ENCODE measurements around the gene MEPE. TPM values are rescaled to one million over a fixed set of nuclear protein-coding genes. Genes with fewer than 3 reads are reported as not detected.
A peak's percentile ranks its signal among the peaks of the same experiment; 100 is the strongest.

Gene MEPE
- total RNA-seq, 6 experiments from 2014 or later = not detected

DNA sequence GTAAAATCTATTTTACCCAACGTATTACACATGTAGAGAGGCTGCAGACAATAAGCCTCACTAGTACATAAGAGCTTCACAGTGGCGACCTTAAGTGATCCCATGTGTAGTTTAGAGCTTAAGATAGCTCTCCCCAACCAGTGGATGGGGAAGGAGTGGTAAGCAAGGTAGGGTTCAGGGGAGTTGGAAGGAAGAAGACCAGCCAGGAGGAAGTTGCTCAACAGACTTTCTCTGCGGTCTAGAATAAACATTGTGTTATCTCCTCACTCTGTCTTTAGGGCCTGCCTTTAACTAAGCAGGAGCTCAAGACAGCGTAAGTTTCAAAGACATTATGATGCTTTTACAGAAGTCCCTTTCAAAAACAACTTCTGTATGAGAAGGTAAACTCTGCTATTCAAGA, 16.8 kb downstream of the MEPE start:
- DNase-seq = no peak
- H3K9me3 Mint-ChIP-seq = no peaks in the 10 kb centered on the region
- H3K4me3 Mint-ChIP-seq = no peak overlapping the region
- peaks cover 20% of the 10 kb centered on the region for H3K4me1 Mint-ChIP-seq (ENCODE audit: low read depth)
- H3K27ac Mint-ChIP-seq = no peak overlapping the region
- no peaks in the 10 kb centered on the region for H3K36me3 Mint-ChIP-seq (ENCODE audit: low read depth)
- H3K27me3 Mint-ChIP-seq (ENCODE audit: insufficient read depth) = peaks cover 6% of the 10 kb centered on the region; the same call in 1 of the 2 replicates
- TF ChIP-seq, protein P1, sequence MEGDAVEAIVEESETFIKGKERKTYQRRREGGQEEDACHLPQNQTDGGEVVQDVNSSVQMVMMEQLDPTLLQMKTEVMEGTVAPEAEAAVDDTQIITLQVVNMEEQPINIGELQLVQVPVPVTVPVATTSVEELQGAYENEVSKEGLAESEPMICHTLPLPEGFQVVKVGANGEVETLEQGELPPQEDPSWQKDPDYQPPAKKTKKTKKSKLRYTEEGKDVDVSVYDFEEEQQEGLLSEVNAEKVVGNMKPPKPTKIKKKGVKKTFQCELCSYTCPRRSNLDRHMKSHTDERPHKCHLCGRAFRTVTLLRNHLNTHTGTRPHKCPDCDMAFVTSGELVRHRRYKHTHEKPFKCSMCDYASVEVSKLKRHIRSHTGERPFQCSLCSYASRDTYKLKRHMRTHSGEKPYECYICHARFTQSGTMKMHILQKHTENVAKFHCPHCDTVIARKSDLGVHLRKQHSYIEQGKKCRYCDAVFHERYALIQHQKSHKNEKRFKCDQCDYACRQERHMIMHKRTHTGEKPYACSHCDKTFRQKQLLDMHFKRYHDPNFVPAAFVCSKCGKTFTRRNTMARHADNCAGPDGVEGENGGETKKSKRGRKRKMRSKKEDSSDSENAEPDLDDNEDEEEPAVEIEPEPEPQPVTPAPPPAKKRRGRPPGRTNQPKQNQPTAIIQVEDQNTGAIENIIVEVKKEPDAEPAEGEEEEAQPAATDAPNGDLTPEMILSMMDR (IDR thresholded peaks at IDR 0.05) = no peak

DNA sequence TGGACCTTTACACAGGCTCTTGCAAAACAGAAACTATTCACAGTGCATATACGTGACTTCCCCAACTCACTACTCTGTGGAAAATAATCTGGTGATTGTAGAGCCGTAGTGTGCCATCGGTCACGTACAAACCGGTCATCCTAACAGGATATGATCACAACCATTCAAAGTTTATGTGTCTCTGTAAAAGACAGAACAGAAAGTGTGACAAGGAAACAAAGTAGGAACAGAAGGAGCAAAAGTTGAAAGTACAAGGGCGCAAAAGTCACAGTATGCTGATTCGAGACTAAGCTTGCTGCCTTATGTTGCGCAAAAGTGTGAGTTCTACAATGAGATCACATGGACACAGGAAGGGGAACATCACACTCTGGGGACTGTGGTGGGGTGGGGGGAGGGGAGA, 18.6 kb downstream of the MEPE start:
- no peak for DNase-seq
- no peak overlapping the region for H3K4me3 Mint-ChIP-seq
- TF ChIP-seq, protein P1 (IDR thresholded peaks at IDR 0.05) = no peak
- H3K4me1 Mint-ChIP-seq (ENCODE audit: low read depth) = peaks cover 22% of the 10 kb centered on the region
- H3K36me3 Mint-ChIP-seq (ENCODE audit: low read depth) = no peaks in the 10 kb centered on the region
- H3K27me3 Mint-ChIP-seq (ENCODE audit: insufficient read depth) = peaks cover 3% of the 10 kb centered on the region; the same call in 1 of the 2 replicates
- H3K9me3 Mint-ChIP-seq = no peaks in the 10 kb centered on the region
- no peak overlapping the region for H3K27ac Mint-ChIP-seq

DNA sequence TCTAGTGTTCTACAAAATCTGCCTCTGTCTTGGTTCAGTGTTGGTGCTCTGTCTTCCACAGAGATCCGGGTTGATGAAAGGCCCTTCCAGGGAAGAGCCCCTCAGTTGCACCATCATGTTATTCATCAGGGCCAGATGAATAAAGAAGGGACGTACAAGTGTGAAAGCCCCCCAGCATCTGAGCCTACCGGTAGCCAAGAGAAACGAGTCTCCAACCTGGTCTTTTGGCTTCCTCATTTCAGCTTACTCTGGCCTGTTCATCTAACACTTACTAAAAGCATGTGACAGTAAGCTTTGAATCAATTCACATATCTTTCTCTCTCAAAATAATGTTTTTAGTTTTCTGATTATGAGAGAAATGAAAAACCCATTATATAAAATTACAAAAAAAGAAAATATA, 19.2 kb downstream of the MEPE start:
- DNase-seq = no peak
- no peaks in the 10 kb centered on the region for H3K36me3 Mint-ChIP-seq (ENCODE audit: low read depth)
- TF ChIP-seq, protein P1 (IDR thresholded peaks at IDR 0.05) = no peak
- H3K27ac Mint-ChIP-seq = no peak overlapping the region
- H3K9me3 Mint-ChIP-seq = no peaks in the 10 kb centered on the region
- H3K4me1 Mint-ChIP-seq (ENCODE audit: low read depth) = peaks cover 28% of the 10 kb centered on the region
- H3K4me3 Mint-ChIP-seq = no peak overlapping the region
- H3K27me3 Mint-ChIP-seq (ENCODE audit: insufficient read depth) = no peaks in the 10 kb centered on the region

DNA sequence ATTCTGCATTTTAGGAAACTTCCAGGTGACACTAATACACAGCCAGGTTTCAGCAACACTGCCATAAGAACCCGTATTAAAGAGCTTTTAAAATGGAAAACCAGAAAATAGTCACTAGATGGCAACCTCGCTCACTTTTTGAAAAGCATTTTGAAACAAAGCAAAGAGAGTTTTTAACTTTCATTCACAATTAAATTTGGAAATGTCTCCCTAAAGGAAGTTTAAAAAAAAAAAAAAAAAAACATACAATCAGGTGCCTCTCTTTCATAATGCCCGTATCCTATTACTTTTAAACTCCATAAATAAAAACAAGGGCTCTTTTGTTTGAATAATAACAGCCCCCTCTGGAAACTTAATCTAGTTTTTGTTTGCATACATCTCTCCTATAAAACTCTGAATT, 20.3 kb downstream of the MEPE start:
- TF ChIP-seq, protein P1 (IDR thresholded peaks at IDR 0.05) = peak; percentile 77
- Mint-ChIP-seq H3K9me3 (no peaks in the 10 kb centered on the region), H3K36me3 (ENCODE audit: low read depth) (no peaks in the 10 kb centered on the region), H3K27ac (no peak overlapping the region), H3K27me3 (ENCODE audit: insufficient read depth) (peaks cover 3% of the 10 kb centered on the region; the same call in 1 of the 2 replicates), H3K4me3 (no peak overlapping the region), H3K4me1 (ENCODE audit: low read depth) (peaks cover 31% of the 10 kb centered on the region)
- peak; percentile 48 for DNase-seq

DNA sequence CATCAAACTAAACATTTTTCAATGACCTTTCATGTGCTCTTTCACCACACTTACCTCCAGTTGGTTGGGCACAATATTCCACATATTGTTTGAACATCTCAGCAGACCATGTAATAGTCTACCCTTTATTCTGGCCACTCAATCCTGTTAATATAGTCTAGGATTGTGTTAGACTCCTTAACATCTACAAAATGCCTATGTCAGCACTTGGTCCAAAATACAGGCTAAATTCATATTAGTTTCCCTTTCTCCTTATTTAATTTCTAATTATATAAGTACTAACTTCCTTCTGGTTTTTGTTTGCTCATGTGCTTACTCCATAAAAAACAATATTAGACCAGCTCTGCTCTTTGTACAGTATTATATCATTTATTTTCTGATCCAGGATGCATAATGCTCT, 21.1 kb downstream of the MEPE start:
- peaks cover 26% of the 10 kb centered on the region for H3K4me1 Mint-ChIP-seq (ENCODE audit: low read depth)
- peaks cover 3% of the 10 kb centered on the region; the same call in 1 of the 2 replicates for H3K27me3 Mint-ChIP-seq (ENCODE audit: insufficient read depth)
- H3K27ac Mint-ChIP-seq = no peak overlapping the region
- no peak overlapping the region for H3K4me3 Mint-ChIP-seq
- H3K9me3 Mint-ChIP-seq = no peaks in the 10 kb centered on the region
- no peak for DNase-seq
- H3K36me3 Mint-ChIP-seq (ENCODE audit: low read depth) = no peaks in the 10 kb centered on the region
- TF ChIP-seq, protein P1 (IDR thresholded peaks at IDR 0.05) = no peak

GRCh38 chr4:87855559-87855958, 22.8 kb downstream of the MEPE start:
- Mint-ChIP-seq H3K27ac (no peak overlapping the region), H3K4me1 (ENCODE audit: low read depth) (peaks cover 14% of the 10 kb centered on the region), H3K4me3 (no peak overlapping the region), H3K9me3 (no peaks in the 10 kb centered on the region), H3K27me3 (ENCODE audit: insufficient read depth) (peaks cover 4% of the 10 kb centered on the region), H3K36me3 (ENCODE audit: low read depth) (no peaks in the 10 kb centered on the region)
- TF ChIP-seq, protein P1 (IDR thresholded peaks at IDR 0.05) = no peak
- no peak for DNase-seq
